Epithelial cell of proximal tubule (primary cell): Measurements from ENCODE around the gene TNRC6A. TPM values are rescaled to one million over a fixed set of nuclear protein-coding genes. Genes with fewer than 3 reads are reported as not detected.
"Not testable (repeated sequence)": the region's sequence is repeated elsewhere in the genome, so short reads cannot be mapped to it uniquely, and the experiment has no call there.

Source experiments
- DNase-seq: peaks from one replicate; pipeline ENCODE4 v3.0.0-alpha.2; 2011; ENCODE audit warnings: low read depth
- H3K4me3 ChIP-seq: 2 replicates; pipeline ENCODE4 v1.5.1; 2011; ENCODE audit warnings: low read depth, mild to moderate bottlenecking, low read length
- CTCF ChIP-seq: conservative IDR thresholded peaks from 2 replicates; pipeline ENCODE4 v1.5.1; 2012; ENCODE audit warnings: low read depth, mild to moderate bottlenecking, low read length
- total RNA-seq: library from RNA; depleted of rRNA; stranded (reverse); fragments of >200 nt; gene quantifications from 2 replicates; pipeline ENCODE4 v1.2.3, GENCODE V29; 2015

The TNRC6A gene
- total RNA-seq, 1 donor from 2014 or later, result 13.6 TPM

DNA sequence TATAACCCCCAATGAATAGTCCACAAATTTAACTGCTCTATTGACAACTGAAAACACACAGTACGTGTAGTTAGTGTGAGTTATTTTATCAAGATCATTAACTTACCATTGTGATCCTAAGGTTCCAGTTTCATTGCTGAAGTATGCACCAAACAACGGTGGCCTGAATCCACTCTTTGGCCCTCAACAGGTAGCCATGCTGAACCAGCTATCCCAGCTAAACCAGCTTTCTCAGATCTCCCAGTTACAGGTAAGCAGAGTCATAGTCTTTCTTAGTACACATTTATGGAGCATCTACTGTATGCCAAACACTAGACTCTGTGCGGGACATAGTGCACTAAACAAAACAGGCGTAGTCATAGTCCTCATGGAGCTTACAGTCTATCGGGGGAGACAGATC, 76.0 kb downstream of the TNRC6A start:
- DNase-seq, result no peak
- no peak overlapping the region for H3K4me3 ChIP-seq
- no peak for TF ChIP-seq CTCF

DNA sequence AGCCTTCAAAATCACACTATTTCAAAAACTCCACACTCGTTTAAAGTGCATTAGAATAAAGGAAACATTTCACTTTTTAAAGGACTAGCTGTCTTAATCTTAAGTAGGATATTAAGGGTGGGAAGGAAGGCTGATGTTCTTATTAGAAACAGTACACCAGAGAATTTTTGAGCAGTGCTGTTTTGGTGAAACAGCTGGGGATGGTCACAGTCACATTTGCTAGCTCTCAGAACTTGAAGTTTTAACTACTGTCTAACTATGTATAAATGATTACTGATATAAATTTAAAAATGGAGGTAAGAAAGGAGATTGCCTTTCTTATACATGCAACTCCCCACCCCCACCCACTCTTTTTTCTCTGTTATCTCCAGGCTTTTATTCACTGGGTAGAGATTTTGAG, 77.8 kb downstream of the TNRC6A start:
- H3K4me3 ChIP-seq, result no peak overlapping the region
- TF ChIP-seq CTCF, result no peak
- no peak for DNase-seq

DNA sequence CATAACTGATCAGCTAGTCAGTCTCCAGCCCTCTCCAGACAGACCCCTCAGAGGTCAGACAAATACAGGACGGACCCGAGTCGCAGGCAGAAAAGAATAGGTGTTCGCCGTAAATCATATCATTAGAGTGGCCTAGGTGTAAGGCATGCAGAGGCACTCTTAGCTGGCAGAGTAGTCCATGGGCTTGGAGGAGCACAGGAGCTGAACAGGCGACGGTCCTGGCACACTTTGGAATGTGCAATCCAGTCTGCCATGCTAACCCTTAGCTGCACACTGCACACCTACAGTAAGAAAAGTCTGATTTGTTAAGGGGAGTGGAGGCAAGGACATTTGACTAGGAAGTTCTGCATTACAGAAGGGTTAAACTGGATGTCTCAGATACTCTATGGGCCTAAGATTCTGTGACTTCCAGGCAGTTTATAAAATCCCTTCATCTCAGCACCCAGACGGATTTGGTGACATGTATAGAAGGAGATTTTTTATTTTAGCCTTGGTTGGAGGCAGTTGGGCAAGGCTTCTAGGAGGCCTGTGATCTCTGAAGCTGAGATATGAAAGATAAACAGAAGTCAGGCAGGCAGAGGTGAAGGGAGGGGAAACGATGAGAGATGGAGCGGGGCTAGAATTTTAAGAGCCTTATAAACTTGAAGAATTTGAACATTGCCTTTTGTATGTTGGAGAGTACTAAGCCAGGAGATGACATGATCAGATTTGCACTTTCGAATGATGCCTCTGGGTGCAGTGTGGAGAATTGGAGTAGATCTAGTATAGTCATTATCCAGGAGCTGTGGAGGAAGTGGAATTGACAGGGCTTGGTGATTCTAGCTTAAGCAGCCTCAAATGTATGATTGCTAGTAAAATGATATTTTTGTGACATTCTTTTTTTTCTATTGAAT, 81.7 kb downstream of the TNRC6A start:
- no peak for TF ChIP-seq CTCF
- H3K4me3 ChIP-seq, result no peak overlapping the region
- no peak for DNase-seq

DNA sequence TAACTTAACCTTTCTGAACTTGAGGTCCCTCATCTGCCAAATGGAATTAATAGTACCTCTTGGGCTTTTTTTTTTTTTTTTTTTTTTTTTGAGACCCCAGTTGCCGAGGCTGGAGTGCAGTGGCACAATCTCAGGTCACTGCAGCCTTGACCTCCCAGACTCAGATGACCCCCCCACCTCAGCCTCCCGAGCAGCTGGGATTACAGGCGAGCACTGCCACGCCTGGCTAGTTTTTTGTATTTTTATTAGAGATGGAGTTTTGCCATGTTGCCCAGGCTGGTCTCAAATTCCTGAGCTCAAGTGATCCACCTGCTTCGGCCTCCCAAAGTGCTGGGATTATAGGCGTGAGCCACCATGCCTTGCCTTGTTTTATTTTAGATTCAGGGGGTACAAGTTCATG, 83.4 kb downstream of the TNRC6A start:
- not testable (repeated sequence) for DNase-seq, H3K4me3 ChIP-seq

GRCh38 chr16:24815021-24815420, 85.6 kb downstream of the TNRC6A start:
- DNase-seq, result no peak
- TF ChIP-seq CTCF, result no peak
- H3K4me3 ChIP-seq, result no peak overlapping the region

DNA sequence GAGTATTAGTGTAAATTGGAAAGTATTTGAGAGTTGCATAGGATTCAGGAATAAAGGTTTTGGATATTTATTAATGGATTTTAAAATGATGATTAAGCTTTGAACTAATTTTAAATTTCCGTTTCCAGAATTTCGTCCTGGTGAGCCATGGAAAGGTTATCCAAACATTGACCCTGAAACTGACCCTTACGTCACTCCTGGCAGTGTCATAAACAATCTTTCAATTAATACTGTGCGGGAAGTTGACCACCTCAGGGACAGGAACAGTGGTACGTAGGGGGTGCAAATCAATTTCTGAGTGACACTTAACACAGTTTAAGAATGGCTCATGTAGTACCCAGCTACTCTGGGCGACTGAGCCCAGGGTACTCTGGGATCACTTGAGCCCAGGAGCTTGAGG, 87.2 kb downstream of the TNRC6A start:
- no peak for TF ChIP-seq CTCF
- DNase-seq, result no peak
- no peak overlapping the region for H3K4me3 ChIP-seq

DNA sequence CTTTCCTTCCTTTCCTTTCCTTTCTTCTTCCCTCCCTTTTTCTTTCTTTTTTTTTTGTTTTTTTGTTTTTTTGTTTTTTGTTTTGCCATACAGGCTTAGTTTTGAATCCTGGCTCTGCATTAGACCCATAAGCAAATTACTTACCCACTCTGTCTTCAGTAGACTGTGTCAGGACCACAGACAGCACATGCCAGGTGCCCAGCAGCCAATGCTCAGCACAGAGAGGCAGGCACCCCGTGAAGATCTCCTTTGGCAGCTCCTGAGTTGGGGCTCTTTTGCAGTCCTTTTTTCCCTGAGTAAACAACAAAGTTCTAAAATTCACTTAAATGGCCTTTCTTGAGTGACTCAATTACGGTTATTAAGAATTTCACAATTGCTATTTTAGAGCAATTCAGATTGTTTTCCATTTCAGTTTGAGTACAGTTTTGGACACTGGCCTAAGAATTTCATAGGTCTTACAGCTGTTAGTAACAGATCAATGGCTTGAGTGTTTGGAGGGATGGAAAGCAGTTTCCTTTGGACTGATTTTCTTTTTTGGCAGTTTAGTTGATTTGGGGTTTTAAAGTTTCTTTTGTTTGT, 90.1 kb downstream of the TNRC6A start:
- H3K4me3 ChIP-seq, result no peak overlapping the region
- no peak for DNase-seq
- no peak for TF ChIP-seq CTCF
